BLaER1 treated with 17β-estradiol and CSF1 and Interleukin-3, amounts not matched to agents 10 nM and 100 nM (cell line): ENCODE results near the gene PAQR4.

Source experiments
- H3K27ac ChIP-seq, 11 experiments: shearing (Covaris generic); formaldehyde crosslinking; 2 replicates each; pipeline ENCODE4 v1.8.1; 2022
- H3K27me3 ChIP-seq, 11 experiments: shearing (Covaris generic); formaldehyde crosslinking; 2 replicates each; pipeline ENCODE4 v1.8.1; 2022
- H3K36me3 ChIP-seq, 11 experiments: shearing (Covaris generic); formaldehyde crosslinking; 2 replicates each; pipeline ENCODE4 v1.8.1; 2022
- H3K4me1 ChIP-seq, 10 experiments: shearing (Covaris generic); formaldehyde crosslinking; 2 replicates each; pipeline ENCODE4 v1.8.1; 2022
- H3K4me2 ChIP-seq, 11 experiments: shearing (Covaris generic); formaldehyde crosslinking; 2 replicates each; pipeline ENCODE4 v1.8.1; 2022
- H3K4me3 ChIP-seq, 10 experiments: shearing (Covaris generic); formaldehyde crosslinking; 2 replicates each; pipeline ENCODE4 v1.8.1; 2022
- H3K9ac ChIP-seq, 11 experiments: shearing (Covaris generic); formaldehyde crosslinking; 2 replicates each; pipeline ENCODE4 v1.8.1; 2022
- H3K9me3 ChIP-seq, 11 experiments: shearing (Covaris generic); formaldehyde crosslinking; replicated peaks in 1 of 11; 2 replicates each; pipeline ENCODE4 v1.8.1; 2022
- H4K20me1 ChIP-seq, 11 experiments: shearing (Covaris generic); formaldehyde crosslinking; 2 replicates each; pipeline ENCODE4 v1.8.1; 2022
- Cebpa-rat ChIP-seq, 11 experiments: shearing (Covaris generic); IDR thresholded peaks; 2 replicates each; pipeline ENCODE4 v1.8.1; 2022

Gene PAQR4

GRCh38 chr16:3010510-3010909 is 41.4 kb downstream of the PAQR4 start:
- TF ChIP-seq Cebpa-rat (IDR thresholded peaks at IDR 0.05): no peak
- no peak overlapping the region for H3K4me2 ChIP-seq
- no peaks in the 10 kb centered on the region for H3K36me3 ChIP-seq
- H3K27me3 ChIP-seq: peaks cover 56 to 99% (median 84%) of the 10 kb centered on the region in 11 experiments
- H3K4me1 ChIP-seq: peaks cover 37 to 57% (median 47%) of the 10 kb centered on the region in 10 experiments
- H3K9me3 ChIP-seq: no peaks in the 10 kb centered on the region
- H3K27ac ChIP-seq: no peak overlapping the region
- no peak overlapping the region for H3K9ac ChIP-seq
- no peak overlapping the region for H3K4me3 ChIP-seq
- peaks cover 0 to 15% (median 0%) of the 10 kb centered on the region in 11 experiments; a peak in 5 of 22 replicates for H4K20me1 ChIP-seq

GRCh38 chr16:3012246-3012645 is 43.1 kb downstream of the PAQR4 start:
- H4K20me1 ChIP-seq: peaks cover 0 to 15% (median 0%) of the 10 kb centered on the region in 11 experiments; a peak in 5 of 22 replicates
- peak overlapping the region in 10 of 11 experiments; percentile 0 to 66 (median 50); a peak in 16 of 22 replicates for H3K4me2 ChIP-seq
- no peak overlapping the region; a peak in 1 of 22 replicates for H3K9ac ChIP-seq
- no peak overlapping the region for H3K27ac ChIP-seq
- H3K4me3 ChIP-seq: no peak overlapping the region
- no peaks in the 10 kb centered on the region for H3K9me3 ChIP-seq
- peaks cover 41 to 86% (median 69%) of the 10 kb centered on the region in 11 experiments for H3K27me3 ChIP-seq
- peaks cover 21 to 41% (median 33%) of the 10 kb centered on the region in 10 experiments for H3K4me1 ChIP-seq
- no peaks in the 10 kb centered on the region for H3K36me3 ChIP-seq
- no peak for TF ChIP-seq Cebpa-rat (IDR thresholded peaks at IDR 0.05)

- peaks cover 0 to 15% (median 0%) of the 10 kb centered on the region in 11 experiments; a peak in 5 of 22 replicates for H4K20me1 ChIP-seq
- H3K4me1 ChIP-seq: peaks cover 15 to 36% (median 28%) of the 10 kb centered on the region in 10 experiments
- H3K27me3 ChIP-seq: peaks cover 41 to 84% (median 63%) of the 10 kb centered on the region in 11 experiments
- H3K27ac ChIP-seq: no peak within 1 kb of the TSS
- no peaks in the 10 kb centered on the region for H3K9me3 ChIP-seq
- no peaks in the 10 kb centered on the region for H3K36me3 ChIP-seq
- TF ChIP-seq Cebpa-rat (IDR thresholded peaks at IDR 0.05): no peak
- no peak within 1 kb of the TSS for H3K4me3 ChIP-seq
- H3K9ac ChIP-seq: no peak within 1 kb of the TSS; a peak in 2 of 22 replicates
- H3K4me2 ChIP-seq: peak within 1 kb of the TSS in 10 of 11 experiments; percentile 0 to 66 (median 50); a peak in 17 of 22 replicates
Observed at GRCh38 chr16:3012828-3013420, 43.8 kb downstream of the PAQR4 start, which contains the start of gene CLDN9. Gene CLDN9, plus strand, starts transcription at chr16:3012923. Its CDS starts 440 bp downstream, at chr16:3013363.

- Histone ChIP-seq H3K9ac (no peak overlapping the region), H3K9me3 (no peaks in the 10 kb centered on the region), H3K4me2 (0 out of 22 replicates have a peak overlapping the region, but pooled peaks of 1 of the 11 experiments have one; percentile 46), H3K27me3 (peaks cover 45 to 88% (median 63%) of the 10 kb centered on the region in 11 experiments), H3K36me3 (no peaks in the 10 kb centered on the region), H3K27ac (no peak overlapping the region), H3K4me3 (no peak overlapping the region), H3K4me1 (peaks cover 12 to 34% (median 25%) of the 10 kb centered on the region in 10 experiments), H4K20me1 (peaks cover 0 to 15% (median 0%) of the 10 kb centered on the region in 11 experiments; a peak in 5 of 22 replicates)
- TF ChIP-seq Cebpa-rat (IDR thresholded peaks at IDR 0.05): no peak
Observed at GRCh38 chr16:3013491-3013951, 44.4 kb downstream of the PAQR4 start.

- H4K20me1 ChIP-seq: peaks cover 0 to 15% (median 0%) of the 10 kb centered on the region in 11 experiments; a peak in 5 of 22 replicates
- no peak overlapping the region for H3K4me3 ChIP-seq
- no peak overlapping the region for H3K4me2 ChIP-seq
- no peaks in the 10 kb centered on the region for H3K36me3 ChIP-seq
- H3K9ac ChIP-seq: no peak overlapping the region
- peaks cover 45 to 90% (median 66%) of the 10 kb centered on the region in 11 experiments for H3K27me3 ChIP-seq
- peaks cover 6 to 28% (median 20%) of the 10 kb centered on the region in 10 experiments for H3K4me1 ChIP-seq
- no peaks in the 10 kb centered on the region for H3K9me3 ChIP-seq
- no peak overlapping the region for H3K27ac ChIP-seq
- no peak for TF ChIP-seq Cebpa-rat (IDR thresholded peaks at IDR 0.05)
Observed at GRCh38 chr16:3013998-3014690, 45.0 kb downstream of the PAQR4 start.

GRCh38 chr16:3014971-3015370 is 45.8 kb downstream of the PAQR4 start:
- Histone ChIP-seq H3K9me3 (no peaks in the 10 kb centered on the region), H3K27ac (no peak overlapping the region), H3K9ac (no peak overlapping the region), H4K20me1 (peaks cover 0 to 15% (median 0%) of the 10 kb centered on the region in 11 experiments; a peak in 5 of 22 replicates), H3K4me2 (no peak overlapping the region), H3K36me3 (no peaks in the 10 kb centered on the region), H3K27me3 (peaks cover 45 to 83% (median 64%) of the 10 kb centered on the region in 11 experiments), H3K4me1 (peaks cover 8 to 32% (median 27%) of the 10 kb centered on the region in 10 experiments), H3K4me3 (no peak overlapping the region)
- TF ChIP-seq Cebpa-rat (IDR thresholded peaks at IDR 0.05): no peak

- no peak for TF ChIP-seq Cebpa-rat (IDR thresholded peaks at IDR 0.05)
- no peaks in the 10 kb centered on the region for H3K36me3 ChIP-seq
- peaks cover 9 to 41% (median 35%) of the 10 kb centered on the region in 10 experiments for H3K4me1 ChIP-seq
- H4K20me1 ChIP-seq: peaks cover 0 to 21% (median 7%) of the 10 kb centered on the region in 11 experiments; a peak in 14 of 22 replicates
- H3K9me3 ChIP-seq: no peaks in the 10 kb centered on the region
- H3K4me2 ChIP-seq: no peak overlapping the region
- H3K27ac ChIP-seq: no peak overlapping the region
- no peak overlapping the region for H3K4me3 ChIP-seq
- H3K27me3 ChIP-seq: peaks cover 40 to 82% (median 67%) of the 10 kb centered on the region in 11 experiments
- no peak overlapping the region for H3K9ac ChIP-seq
Observed at GRCh38 chr16:3015865-3016521, 46.8 kb downstream of the PAQR4 start.

- no peak for TF ChIP-seq Cebpa-rat (IDR thresholded peaks at IDR 0.05)
- Histone ChIP-seq H3K4me2 (no peak overlapping the region), H3K4me3 (no peak overlapping the region), H3K27ac (no peak overlapping the region), H4K20me1 (peaks cover 0 to 34% (median 20%) of the 10 kb centered on the region in 11 experiments; a peak in 19 of 22 replicates), H3K4me1 (peaks cover 21 to 47% (median 44%) of the 10 kb centered on the region in 10 experiments), H3K9me3 (no peaks in the 10 kb centered on the region), H3K27me3 (peaks cover 26 to 72% (median 62%) of the 10 kb centered on the region in 11 experiments), H3K9ac (no peak overlapping the region), H3K36me3 (no peaks in the 10 kb centered on the region)
Observed at GRCh38 chr16:3017344-3017743, 48.2 kb downstream of the PAQR4 start.
